HFFc6 (cell line): ENCODE measurements around the gene PRSS23. TPM values are rescaled to one million over a fixed set of nuclear protein-coding genes. Genes with fewer than 3 reads are reported as not detected.

Experiments used
- DNase-seq: peaks from one replicate; pipeline ENCODE4 v3.0.0-alpha.2; 2018
- H3K27ac Mint-ChIP-seq: 2 replicates; pipeline ENCODE4 v1.8.0; 2020; ENCODE audit warnings: mild to moderate bottlenecking, mixed read lengths
- H3K27me3 Mint-ChIP-seq: 2 replicates; pipeline ENCODE4 v1.8.0; 2021; ENCODE audit warnings: mild to moderate bottlenecking, moderate library complexity, mixed read lengths; ENCODE audit not compliant: insufficient read depth
- H3K36me3 Mint-ChIP-seq: 2 replicates; pipeline ENCODE4 v1.8.0; 2021; ENCODE audit warnings: low read depth, mixed read lengths
- H3K4me1 Mint-ChIP-seq: 2 replicates; pipeline ENCODE4 v1.8.0; 2020; ENCODE audit warnings: low read depth, mixed read lengths
- H3K4me3 Mint-ChIP-seq: 2 replicates; pipeline ENCODE4 v1.8.0; 2020; ENCODE audit warnings: mild to moderate bottlenecking, moderate library complexity, mixed read lengths
- H3K9me3 Mint-ChIP-seq: 2 replicates; pipeline ENCODE4 v1.8.0; 2020; ENCODE audit warnings: mild to moderate bottlenecking, mixed read lengths
- long read RNA-seq: library from polyadenylated mRNA; unstranded; transcript quantifications from one replicate; pipeline ENCODE4 v2.0.0, GENCODE V29; 2019
- total RNA-seq, 6 experiments: library from RNA; stranded (reverse); fragmentation: NEBNext Ultra II Directional; extraction: Animal tissue kit (Norgen Biotek cat#: 25700); gene quantifications; 2 replicates in 1 of 6; 3 replicates in 5 of 6; pipeline ENCODE4 v1.2.3, GENCODE V29; 2021
- TF ChIP-seq, protein P1 (sequence below): fragments of 200-600 bp; sonication (generic); IDR thresholded peaks from 2 replicates; pipeline ENCODE4 v1.5.0; 2021; ENCODE audit warnings: antibody characterized with exemption, mild to moderate bottlenecking

The PRSS23 gene, protein sequence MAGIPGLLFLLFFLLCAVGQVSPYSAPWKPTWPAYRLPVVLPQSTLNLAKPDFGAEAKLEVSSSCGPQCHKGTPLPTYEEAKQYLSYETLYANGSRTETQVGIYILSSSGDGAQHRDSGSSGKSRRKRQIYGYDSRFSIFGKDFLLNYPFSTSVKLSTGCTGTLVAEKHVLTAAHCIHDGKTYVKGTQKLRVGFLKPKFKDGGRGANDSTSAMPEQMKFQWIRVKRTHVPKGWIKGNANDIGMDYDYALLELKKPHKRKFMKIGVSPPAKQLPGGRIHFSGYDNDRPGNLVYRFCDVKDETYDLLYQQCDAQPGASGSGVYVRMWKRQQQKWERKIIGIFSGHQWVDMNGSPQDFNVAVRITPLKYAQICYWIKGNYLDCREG
- total RNA-seq: 100 to 1,000 TPM; 192 to 356 (median 243) TPM
- long read RNA-seq, full-length matches to known transcripts: 764 of 854 reads
- long read RNA-seq, partial matches to known transcripts: 2 of 854 reads
- long read RNA-seq, other reads (novel, unspliced or antisense): 88 of 854 reads

DNA sequence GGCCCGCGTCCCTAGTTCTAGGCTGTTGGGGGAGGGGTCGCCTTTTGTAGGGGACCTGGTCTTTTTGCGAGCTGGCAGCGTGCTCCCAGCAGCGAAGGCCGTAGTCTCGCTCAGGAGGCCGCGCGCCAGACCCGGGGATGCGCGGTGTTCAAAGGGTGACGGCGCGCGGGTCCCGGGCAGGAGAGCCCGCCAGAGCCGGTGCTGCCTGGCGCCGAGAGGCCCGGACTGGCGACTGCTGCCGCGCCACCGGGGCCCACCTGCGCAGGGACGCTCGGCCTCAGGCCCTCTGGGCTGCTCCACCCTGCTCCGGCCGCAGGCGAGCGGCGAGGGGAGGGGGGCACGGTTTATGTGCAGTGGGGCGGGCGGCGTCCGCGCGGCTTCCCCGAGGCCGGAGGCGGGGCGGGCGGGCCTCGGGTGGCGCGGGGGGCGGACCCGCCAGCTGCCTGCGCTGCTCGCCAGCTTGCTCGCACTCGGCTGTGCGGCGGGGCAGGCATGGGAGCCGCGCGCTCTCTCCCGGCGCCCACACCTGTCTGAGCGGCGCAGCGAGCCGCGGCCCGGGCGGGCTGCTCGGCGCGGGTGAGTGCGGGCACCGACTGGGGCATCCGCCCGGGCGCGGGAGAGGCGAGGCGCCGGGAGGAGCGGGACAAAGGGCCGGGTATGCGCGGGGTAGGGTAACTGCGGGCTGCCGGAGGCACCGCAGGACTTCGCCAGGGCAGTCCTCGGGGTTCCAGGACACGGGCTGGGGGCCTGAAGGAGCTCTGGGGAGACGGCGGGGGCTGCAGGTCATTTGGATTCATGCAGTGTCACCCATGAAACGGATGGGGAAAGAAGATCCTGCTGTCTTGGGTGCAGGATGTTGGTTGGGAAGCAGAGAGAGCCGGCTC is at the start of gene PRSS23:
Gene PRSS23 (plus strand): TSS at position 467 of the 884 bp plus-strand sequence. CDS start 7,102 bp downstream, outside the sequence.
- Mint-ChIP-seq H3K27me3 (peaks cover 5% of the 10 kb centered on the region; the same call in 1 of the 2 replicates), H3K4me1 (peaks cover 60% of the 10 kb centered on the region), H3K36me3 (peaks cover 16% of the 10 kb centered on the region), H3K9me3 (no peaks in the 10 kb centered on the region), H3K4me3 (peak within 1 kb of the TSS; percentile 98), H3K27ac (peak within 1 kb of the TSS; percentile 71)
- peak; percentile 19 for DNase-seq
- TF ChIP-seq, protein P1, sequence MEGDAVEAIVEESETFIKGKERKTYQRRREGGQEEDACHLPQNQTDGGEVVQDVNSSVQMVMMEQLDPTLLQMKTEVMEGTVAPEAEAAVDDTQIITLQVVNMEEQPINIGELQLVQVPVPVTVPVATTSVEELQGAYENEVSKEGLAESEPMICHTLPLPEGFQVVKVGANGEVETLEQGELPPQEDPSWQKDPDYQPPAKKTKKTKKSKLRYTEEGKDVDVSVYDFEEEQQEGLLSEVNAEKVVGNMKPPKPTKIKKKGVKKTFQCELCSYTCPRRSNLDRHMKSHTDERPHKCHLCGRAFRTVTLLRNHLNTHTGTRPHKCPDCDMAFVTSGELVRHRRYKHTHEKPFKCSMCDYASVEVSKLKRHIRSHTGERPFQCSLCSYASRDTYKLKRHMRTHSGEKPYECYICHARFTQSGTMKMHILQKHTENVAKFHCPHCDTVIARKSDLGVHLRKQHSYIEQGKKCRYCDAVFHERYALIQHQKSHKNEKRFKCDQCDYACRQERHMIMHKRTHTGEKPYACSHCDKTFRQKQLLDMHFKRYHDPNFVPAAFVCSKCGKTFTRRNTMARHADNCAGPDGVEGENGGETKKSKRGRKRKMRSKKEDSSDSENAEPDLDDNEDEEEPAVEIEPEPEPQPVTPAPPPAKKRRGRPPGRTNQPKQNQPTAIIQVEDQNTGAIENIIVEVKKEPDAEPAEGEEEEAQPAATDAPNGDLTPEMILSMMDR: no peak

DNA sequence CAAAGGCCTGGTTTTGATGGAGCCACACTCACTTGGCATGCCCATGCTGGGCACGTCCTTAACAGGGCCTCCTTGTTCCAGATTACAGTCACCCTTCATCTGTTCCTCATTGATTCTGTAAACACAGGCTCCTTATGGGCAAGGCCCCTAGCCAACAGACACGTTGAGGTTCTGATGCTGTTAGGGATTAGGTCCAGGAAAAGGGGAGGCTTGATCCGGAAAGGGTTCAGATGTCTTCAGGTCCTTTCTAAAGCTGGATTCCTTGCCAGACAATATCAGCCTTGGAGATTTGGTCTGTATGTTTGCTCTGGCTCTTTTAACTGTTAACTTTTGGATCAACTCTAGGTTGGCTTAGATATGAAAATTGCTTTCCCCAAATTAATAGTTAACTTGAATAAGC is 46.9 kb upstream of the PRSS23 start:
- TF ChIP-seq, protein P1: no peak
- Mint-ChIP-seq H3K27ac (no peak overlapping the region), H3K4me3 (no peak overlapping the region), H3K27me3 (no peaks in the 10 kb centered on the region; the same call in 1 of the 2 replicates), H3K4me1 (peaks cover 17% of the 10 kb centered on the region), H3K9me3 (no peaks in the 10 kb centered on the region), H3K36me3 (peaks cover 8% of the 10 kb centered on the region; the same call in 1 of the 2 replicates)
- no peak for DNase-seq

DNA sequence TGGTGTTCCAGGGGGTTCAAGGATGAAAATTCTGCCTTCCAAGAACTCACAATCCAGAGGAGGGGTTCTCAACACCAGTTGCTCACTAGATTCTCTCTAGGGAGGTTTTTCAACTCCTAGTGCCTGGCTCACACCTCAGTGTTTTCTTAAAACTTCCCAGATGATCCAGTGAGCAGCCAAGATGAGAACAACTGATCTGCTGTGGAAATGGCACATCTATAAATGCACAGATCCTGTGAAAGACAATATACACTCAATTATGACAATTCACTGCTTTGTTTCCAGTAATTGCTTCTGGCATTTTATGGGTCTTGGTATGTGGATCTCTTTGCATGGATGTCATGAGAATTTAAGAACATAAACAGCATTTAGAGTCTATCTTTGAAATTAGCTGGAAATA is 45.2 kb upstream of the PRSS23 start:
- Mint-ChIP-seq H3K4me3 (no peak overlapping the region), H3K27ac (no peak overlapping the region), H3K36me3 (peaks cover 8% of the 10 kb centered on the region; the same call in 1 of the 2 replicates), H3K27me3 (peaks cover 2% of the 10 kb centered on the region; the same call in 1 of the 2 replicates), H3K9me3 (no peaks in the 10 kb centered on the region), H3K4me1 (peaks cover 19% of the 10 kb centered on the region)
- DNase-seq: no peak
- TF ChIP-seq, protein P1: no peak

DNA sequence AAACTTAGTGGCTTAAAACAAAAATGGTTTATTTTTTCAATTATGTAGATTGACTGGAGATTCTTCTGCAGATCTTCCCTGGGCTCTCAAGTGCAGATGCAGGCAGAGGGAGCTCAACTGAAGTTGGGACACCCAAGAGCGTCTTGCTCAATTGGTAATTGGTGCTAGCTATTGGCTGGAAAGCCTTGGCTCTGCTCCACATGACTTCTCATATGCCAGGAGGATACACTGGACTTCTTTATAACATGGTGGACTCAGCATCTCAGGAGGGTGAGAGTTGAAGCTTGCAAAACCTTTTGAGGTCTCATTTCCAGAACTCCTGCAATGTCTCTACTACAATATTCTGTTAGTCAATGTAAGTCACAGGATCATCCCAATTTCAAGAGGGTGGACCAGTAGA is 42.2 kb upstream of the PRSS23 start:
- H3K27ac Mint-ChIP-seq: no peak overlapping the region
- H3K36me3 Mint-ChIP-seq: peaks cover 8% of the 10 kb centered on the region; the same call in 1 of the 2 replicates
- peaks cover 48% of the 10 kb centered on the region for H3K4me1 Mint-ChIP-seq
- no peak for DNase-seq
- H3K27me3 Mint-ChIP-seq: peaks cover 2% of the 10 kb centered on the region; the same call in 1 of the 2 replicates
- no peaks in the 10 kb centered on the region for H3K9me3 Mint-ChIP-seq
- TF ChIP-seq, protein P1: no peak
- H3K4me3 Mint-ChIP-seq: no peak overlapping the region

DNA sequence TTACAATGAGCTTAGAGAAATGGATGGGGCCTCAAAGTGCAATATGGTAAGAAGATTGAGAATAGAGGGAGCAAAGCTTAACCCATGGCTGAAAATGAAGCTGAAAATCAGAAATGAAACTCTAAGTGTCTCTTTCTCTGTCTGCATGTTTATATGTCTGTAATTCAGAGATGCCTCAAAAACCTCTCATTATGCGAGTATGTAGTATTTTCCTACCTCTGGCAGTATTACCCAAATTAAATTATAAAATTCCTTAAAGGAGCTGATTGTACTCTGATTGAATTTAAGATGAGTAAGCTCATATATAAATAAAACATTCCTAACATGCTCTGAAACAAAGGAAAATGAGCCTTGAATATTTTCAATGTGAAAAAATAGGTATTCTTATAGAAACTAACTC is 39.8 kb upstream of the PRSS23 start:
- H3K27ac Mint-ChIP-seq: peak overlapping the region; percentile 36
- peak overlapping the region; percentile 34 for H3K4me3 Mint-ChIP-seq
- no peaks in the 10 kb centered on the region for H3K9me3 Mint-ChIP-seq
- TF ChIP-seq, protein P1: no peak
- peaks cover 2% of the 10 kb centered on the region; the same call in 1 of the 2 replicates for H3K27me3 Mint-ChIP-seq
- peaks cover 60% of the 10 kb centered on the region for H3K4me1 Mint-ChIP-seq
- DNase-seq: no peak
- peaks cover 8% of the 10 kb centered on the region; the same call in 1 of the 2 replicates for H3K36me3 Mint-ChIP-seq
